LoVo (cell line): ENCODE measurements around the gene COG4.
"Not testable (repeated sequence)": the region's sequence is repeated elsewhere in the genome, so short reads cannot be mapped to it uniquely, and the experiment has no call there.

Experiments
- DNase-seq: peaks from one replicate; pipeline ENCODE4 v3.0.0-alpha.2; 2016; ENCODE audit warnings: low spot score

COG4 gene

GRCh38 chr16:70527315-70527996 lies 4.1 kb upstream of the COG4 start:
- no peak for DNase-seq

- DNase-seq: no peak
Measured at GRCh38 chr16:70526403-70526802, 3.0 kb upstream of the COG4 start.

- DNase-seq: not testable (repeated sequence)
Measured at GRCh38 chr16:70524399-70524825, 1.1 kb upstream of the COG4 start.

- no peak for DNase-seq
Measured at GRCh38 chr16:70523743-70524398, 517 bp upstream of the COG4 start, which contains the start of gene SF3B3. TSS of gene SF3B3 (plus strand) at chr16:70523816. CDS start at chr16:70526657, 2,841 bp downstream.

- DNase-seq: no peak
Measured at GRCh38 chr16:70522216-70523075, 908 bp downstream of the COG4 start.

- DNase-seq: no peak
Measured at GRCh38 chr16:70520612-70521297, 2.6 kb downstream of the COG4 start.

GRCh38 chr16:70512456-70512855 lies 10.9 kb downstream of the COG4 start:
- DNase-seq: no peak

- DNase-seq: no peak
Measured at GRCh38 chr16:70511833-70512232, 11.5 kb downstream of the COG4 start.

- no peak for DNase-seq
Measured at GRCh38 chr16:70510216-70510615, 13.1 kb downstream of the COG4 start.

- DNase-seq: no peak
Measured at GRCh38 chr16:70508752-70509151, 14.6 kb downstream of the COG4 start.

- DNase-seq: no peak
Measured at GRCh38 chr16:70496513-70496912, 26.8 kb downstream of the COG4 start.

GRCh38 chr16:70495425-70496182 lies 27.8 kb downstream of the COG4 start:
- no peak for DNase-seq

- no peak for DNase-seq
Measured at GRCh38 chr16:70494777-70495176, 28.6 kb downstream of the COG4 start.

GRCh38 chr16:70494202-70494770 lies 29.1 kb downstream of the COG4 start:
- DNase-seq: no peak

GRCh38 chr16:70493802-70494201 lies 29.6 kb downstream of the COG4 start:
- no peak for DNase-seq

- DNase-seq: no peak
Measured at GRCh38 chr16:70490261-70490660, 33.1 kb downstream of the COG4 start.

GRCh38 chr16:70484867-70485266 lies 38.5 kb downstream of the COG4 start:
- no peak for DNase-seq

- DNase-seq: no peak
Measured at GRCh38 chr16:70483426-70483825, 39.9 kb downstream of the COG4 start.

GRCh38 chr16:70482624-70483023 lies 40.7 kb downstream of the COG4 start:
- DNase-seq: no peak

GRCh38 chr16:70481929-70482536 lies 41.3 kb downstream of the COG4 start:
- no peak for DNase-seq
